Prostate gland (tissue), 2 donors: ENCODE results near the gene FKRP.

ENCODE experiments used
- POLR2A ChIP-seq: fragments of 450-650 bp; IDR thresholded peaks from one replicate; pipeline ENCODE4 v1.6.1; 2016; ENCODE audit warnings: antibody characterized with exemption, mild to moderate bottlenecking
- TF ChIP-seq, protein P1 (sequence below), 4 experiments: fragments of 200-600 bp in 2 of 4; fragments of 450-650 bp in 2 of 4; sonication (generic) in 2 of 4; IDR thresholded peaks; 1 replicate in 3 of 4; 2 replicates in 1 of 4; pipeline ENCODE4 v1.5.1; 2016 to 2019; ENCODE audit warnings: antibody characterized with exemption in 4 of 4, mild to moderate bottlenecking in 2 of 4, moderate library complexity in 2 of 4

DNA sequence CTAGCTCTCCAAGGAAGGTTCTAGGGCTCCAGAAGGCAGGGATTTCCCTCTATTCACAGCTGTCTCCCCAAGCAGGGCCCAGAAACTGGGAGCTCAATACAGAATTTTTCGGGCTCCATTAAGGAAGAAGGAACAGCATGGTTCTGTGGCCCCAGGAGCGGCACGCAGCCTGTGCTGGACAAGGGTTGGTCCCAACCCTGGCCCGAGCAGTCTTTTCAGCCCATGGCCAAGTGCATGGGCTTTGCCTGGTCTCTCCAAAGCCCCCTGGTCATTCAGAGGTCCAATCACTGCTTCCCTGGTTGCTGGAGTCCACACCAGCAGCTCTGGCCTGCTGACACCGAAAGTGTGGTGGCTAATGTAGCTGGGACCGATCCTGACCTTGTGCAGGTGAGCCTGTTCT is 22.4 kb upstream of the FKRP start:
- TF ChIP-seq, protein P1, sequence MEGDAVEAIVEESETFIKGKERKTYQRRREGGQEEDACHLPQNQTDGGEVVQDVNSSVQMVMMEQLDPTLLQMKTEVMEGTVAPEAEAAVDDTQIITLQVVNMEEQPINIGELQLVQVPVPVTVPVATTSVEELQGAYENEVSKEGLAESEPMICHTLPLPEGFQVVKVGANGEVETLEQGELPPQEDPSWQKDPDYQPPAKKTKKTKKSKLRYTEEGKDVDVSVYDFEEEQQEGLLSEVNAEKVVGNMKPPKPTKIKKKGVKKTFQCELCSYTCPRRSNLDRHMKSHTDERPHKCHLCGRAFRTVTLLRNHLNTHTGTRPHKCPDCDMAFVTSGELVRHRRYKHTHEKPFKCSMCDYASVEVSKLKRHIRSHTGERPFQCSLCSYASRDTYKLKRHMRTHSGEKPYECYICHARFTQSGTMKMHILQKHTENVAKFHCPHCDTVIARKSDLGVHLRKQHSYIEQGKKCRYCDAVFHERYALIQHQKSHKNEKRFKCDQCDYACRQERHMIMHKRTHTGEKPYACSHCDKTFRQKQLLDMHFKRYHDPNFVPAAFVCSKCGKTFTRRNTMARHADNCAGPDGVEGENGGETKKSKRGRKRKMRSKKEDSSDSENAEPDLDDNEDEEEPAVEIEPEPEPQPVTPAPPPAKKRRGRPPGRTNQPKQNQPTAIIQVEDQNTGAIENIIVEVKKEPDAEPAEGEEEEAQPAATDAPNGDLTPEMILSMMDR (IDR thresholded peaks at IDR 0.05), result no peak
- TF ChIP-seq POLR2A, result no peak
